DND-41 (cell line): ENCODE results near the gene GPA33.

ENCODE experiments used
- ATAC-seq: fragments of 200-7000 bp; cut with Tn5 transposase; 3 replicates; pipeline ENCODE4 v1.9.1; 2021; ENCODE audit warnings: low read depth; ENCODE audit not compliant: insufficient read depth
- DNase-seq: peaks from one replicate; pipeline ENCODE4 v3.0.0-alpha.2; 2020
- H2AFZ ChIP-seq: 2 replicates; pipeline ENCODE4 v1.6.0; 2012; ENCODE audit warnings: low read depth, low read length
- H3K27ac ChIP-seq: 2 replicates; pipeline ENCODE4 v1.5.1; 2012; ENCODE audit warnings: low read length, inconsistent platforms
- H3K27me3 ChIP-seq: fragments of 200-600 bp; sonication (generic); 2 replicates; pipeline ENCODE4 v1.6.0; 2012; ENCODE audit warnings: low read length, mild to moderate bottlenecking, inconsistent platforms; ENCODE audit not compliant: insufficient read depth, poor library complexity
- H3K36me3 ChIP-seq: 2 replicates; pipeline ENCODE4 v1.5.1; 2012; ENCODE audit warnings: low read length, inconsistent platforms; ENCODE audit not compliant: insufficient read depth
- H3K4me1 ChIP-seq: 2 replicates; pipeline ENCODE4 v1.5.1; 2012; ENCODE audit warnings: mild to moderate bottlenecking, low read length; ENCODE audit not compliant: insufficient read depth
- H3K4me2 ChIP-seq: 2 replicates; pipeline ENCODE4 v1.6.0; 2012; ENCODE audit warnings: mild to moderate bottlenecking, moderate library complexity, low read length, inconsistent platforms; ENCODE audit not compliant: insufficient read depth
- H3K4me3 ChIP-seq, 2 experiments: fragments of 200-600 bp in 1 of 2; shearing (Covaris generic) in 1 of 2; 2 replicates each; pipeline ENCODE4 v1.5.1; 2012 to 2016; ENCODE audit warnings: inconsistent platforms in 2 of 2, low read length in 2 of 2, mild to moderate bottlenecking in 2 of 2, low read depth in 1 of 2, moderate library complexity in 1 of 2
- H3K79me2 ChIP-seq: 2 replicates; pipeline ENCODE4 v1.6.0; 2012; ENCODE audit warnings: low read length, inconsistent platforms; ENCODE audit not compliant: insufficient read depth
- H3K9ac ChIP-seq: 2 replicates; pipeline ENCODE4 v1.6.0; 2012; ENCODE audit warnings: low read depth, mild to moderate bottlenecking, inconsistent platforms, low read length, moderate library complexity
- H3K9me3 ChIP-seq: 2 replicates; pipeline ENCODE4 v1.5.1; 2012; ENCODE audit warnings: low read length, moderate library complexity, mild to moderate bottlenecking, inconsistent platforms; ENCODE audit not compliant: insufficient read depth, severe bottlenecking
- H4K20me1 ChIP-seq: 2 replicates; pipeline ENCODE4 v1.6.0; 2012; ENCODE audit warnings: low read length; ENCODE audit not compliant: insufficient read depth
- EZH2 ChIP-seq: IDR thresholded peaks from 3 replicates; pipeline ENCODE4 v1.6.1; 2012; ENCODE audit warnings: borderline replicate concordance, low read depth, mild to moderate bottlenecking, moderate library complexity, low read length, inconsistent platforms; ENCODE audit not compliant: severe bottlenecking
- TF ChIP-seq, protein P1 (sequence below): IDR thresholded peaks from 2 replicates; pipeline ENCODE4 v1.5.1; 2012; ENCODE audit warnings: borderline replicate concordance, low read length, moderate library complexity, mild to moderate bottlenecking; ENCODE audit not compliant: poor library complexity, severe bottlenecking; ENCODE audit errors: extremely low read depth

GPA33 gene

DNA sequence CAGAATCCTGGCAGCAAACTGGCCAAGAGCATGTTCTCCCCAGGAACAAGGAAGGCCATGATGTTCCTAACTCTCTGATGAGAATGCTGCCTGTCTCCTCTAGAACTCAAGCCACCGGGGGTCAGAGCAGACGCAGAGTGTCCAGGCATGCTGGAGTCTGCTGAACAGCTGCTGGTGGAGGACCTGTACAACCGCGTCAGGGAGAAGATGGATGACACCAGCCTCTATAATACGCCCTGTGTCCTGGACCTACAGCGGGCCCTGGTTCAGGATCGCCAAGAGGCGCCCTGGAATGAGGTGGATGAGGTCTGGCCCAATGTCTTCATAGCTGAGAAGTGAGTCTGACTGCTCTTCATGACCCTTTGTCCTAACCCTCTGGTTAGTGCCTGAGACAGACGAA, 27.0 kb upstream of the GPA33 start:
- ATAC-seq = no peak
- Histone ChIP-seq H3K79me2 (no peaks in the 10 kb centered on the region), H3K27ac (no peak overlapping the region), H3K9me3 (no peaks in the 10 kb centered on the region), H2AFZ (no peak overlapping the region), H3K4me2 (no peak overlapping the region), H3K4me1 (peaks cover 2% of the 10 kb centered on the region; the same call in 1 of the 2 replicates), H3K36me3 (no peaks in the 10 kb centered on the region), H3K9ac (no peak overlapping the region), H3K27me3 (no peaks in the 10 kb centered on the region), H4K20me1 (no peaks in the 10 kb centered on the region), H3K4me3 (no peak overlapping the region)
- no peak for DNase-seq
- TF ChIP-seq, protein P1, sequence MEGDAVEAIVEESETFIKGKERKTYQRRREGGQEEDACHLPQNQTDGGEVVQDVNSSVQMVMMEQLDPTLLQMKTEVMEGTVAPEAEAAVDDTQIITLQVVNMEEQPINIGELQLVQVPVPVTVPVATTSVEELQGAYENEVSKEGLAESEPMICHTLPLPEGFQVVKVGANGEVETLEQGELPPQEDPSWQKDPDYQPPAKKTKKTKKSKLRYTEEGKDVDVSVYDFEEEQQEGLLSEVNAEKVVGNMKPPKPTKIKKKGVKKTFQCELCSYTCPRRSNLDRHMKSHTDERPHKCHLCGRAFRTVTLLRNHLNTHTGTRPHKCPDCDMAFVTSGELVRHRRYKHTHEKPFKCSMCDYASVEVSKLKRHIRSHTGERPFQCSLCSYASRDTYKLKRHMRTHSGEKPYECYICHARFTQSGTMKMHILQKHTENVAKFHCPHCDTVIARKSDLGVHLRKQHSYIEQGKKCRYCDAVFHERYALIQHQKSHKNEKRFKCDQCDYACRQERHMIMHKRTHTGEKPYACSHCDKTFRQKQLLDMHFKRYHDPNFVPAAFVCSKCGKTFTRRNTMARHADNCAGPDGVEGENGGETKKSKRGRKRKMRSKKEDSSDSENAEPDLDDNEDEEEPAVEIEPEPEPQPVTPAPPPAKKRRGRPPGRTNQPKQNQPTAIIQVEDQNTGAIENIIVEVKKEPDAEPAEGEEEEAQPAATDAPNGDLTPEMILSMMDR = no peak
- no peak for TF ChIP-seq EZH2

GRCh38 chr1:167116174-167116573, 26.0 kb upstream of the GPA33 start:
- H3K27me3 ChIP-seq = no peaks in the 10 kb centered on the region

GRCh38 chr1:167115655-167116054, 25.5 kb upstream of the GPA33 start:
- Histone ChIP-seq H3K4me1 (peaks cover 17% of the 10 kb centered on the region), H3K36me3 (no peaks in the 10 kb centered on the region), H4K20me1 (no peaks in the 10 kb centered on the region), H3K79me2 (no peaks in the 10 kb centered on the region), H3K9me3 (no peaks in the 10 kb centered on the region), H3K4me3 (no peak overlapping the region), H3K9ac (no peak overlapping the region), H2AFZ (no peak overlapping the region), H3K27ac (no peak overlapping the region), H3K27me3 (no peaks in the 10 kb centered on the region), H3K4me2 (no peak overlapping the region)
- no peak for ATAC-seq
- TF ChIP-seq, protein P1 = no peak
- no peak for TF ChIP-seq EZH2
- no peak for DNase-seq

More at GRCh38 chr1:167116174-167116573, 26.0 kb upstream of the GPA33 start:
- Histone ChIP-seq H3K79me2 (no peaks in the 10 kb centered on the region), H3K4me3 (no peak overlapping the region), H4K20me1 (no peaks in the 10 kb centered on the region), H3K36me3 (no peaks in the 10 kb centered on the region), H3K4me1 (peaks cover 11% of the 10 kb centered on the region), H3K9ac (no peak overlapping the region), H3K4me2 (no peak overlapping the region), H2AFZ (no peak overlapping the region), H3K9me3 (no peaks in the 10 kb centered on the region), H3K27ac (no peak overlapping the region)
- no peak for DNase-seq
- TF ChIP-seq, protein P1 = no peak
- no peak for TF ChIP-seq EZH2
- ATAC-seq = no peak

DNA sequence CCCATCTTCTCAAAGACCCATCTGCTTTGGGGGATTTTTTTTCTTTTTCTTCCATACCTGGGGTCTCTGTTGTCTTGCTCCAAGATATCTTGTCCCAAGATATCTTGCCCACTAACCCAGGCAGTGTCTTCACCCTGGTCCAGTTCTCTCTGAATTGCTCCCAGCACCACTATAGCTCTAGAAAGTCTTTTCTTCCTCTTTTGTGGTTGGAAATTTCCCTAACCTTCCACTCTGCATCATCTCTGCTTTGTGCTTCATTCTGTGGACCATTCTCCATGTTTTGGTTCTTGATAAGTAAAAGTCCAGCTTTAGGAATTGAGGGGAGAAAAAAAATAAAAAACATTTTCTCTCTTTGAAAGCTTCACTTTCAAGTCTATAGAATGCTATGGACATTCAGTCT, 24.5 kb upstream of the GPA33 start:
- no peak overlapping the region for H3K4me2 ChIP-seq
- H3K36me3 ChIP-seq = no peaks in the 10 kb centered on the region
- H3K27ac ChIP-seq = no peak overlapping the region
- DNase-seq (no peak), ATAC-seq (no peak)
- H2AFZ ChIP-seq = no peak overlapping the region
- no peaks in the 10 kb centered on the region for H3K27me3 ChIP-seq
- no peak overlapping the region for H3K4me3 ChIP-seq
- H4K20me1 ChIP-seq = no peaks in the 10 kb centered on the region
- H3K9ac ChIP-seq = no peak overlapping the region
- H3K9me3 ChIP-seq = no peaks in the 10 kb centered on the region
- no peaks in the 10 kb centered on the region for H3K79me2 ChIP-seq
- no peak for TF ChIP-seq EZH2
- TF ChIP-seq, protein P1 = no peak
- H3K4me1 ChIP-seq = peaks cover 26% of the 10 kb centered on the region
